Activated naive CD4-positive, alpha-beta T cell treated with anti-CD3 and anti-CD28 coated beads for 36 hours (primary cell): Measurements from ENCODE around the gene PLXNA4. TPM values are rescaled to one million over a fixed set of nuclear protein-coding genes. Genes with fewer than 3 reads are reported as not detected.
"Not testable (repeated sequence)": the region's sequence is repeated elsewhere in the genome, so short reads cannot be mapped to it uniquely, and the experiment has no call there.

Experiments
- CTCF ChIA-PET: fragments of 350-600 bp; sonication (Branson Sonifier 250); formaldehyde crosslinking; loops from one replicate; lab custom pipeline; 2021; ENCODE audit warnings: antibody characterized with exemption; lab: Charles Lee
- DNase-seq: peaks from one replicate; pipeline ENCODE4 v3.0.0-alpha.2; 2020
- H3K27ac Mint-ChIP-seq: one replicate; pipeline ENCODE4 v1.8.0; 2021; ENCODE audit warnings: mild to moderate bottlenecking, mixed read lengths
- H3K27me3 Mint-ChIP-seq: one replicate; pipeline ENCODE4 v1.8.0; 2021; ENCODE audit warnings: low read depth, mixed read lengths
- H3K36me3 Mint-ChIP-seq: one replicate; pipeline ENCODE4 v1.8.0; 2021; ENCODE audit warnings: low read depth, mixed read lengths
- H3K4me1 Mint-ChIP-seq: one replicate; pipeline ENCODE4 v1.8.0; 2021; ENCODE audit warnings: low read depth, mixed read lengths
- H3K4me3 Mint-ChIP-seq: one replicate; pipeline ENCODE4 v1.8.0; 2021; ENCODE audit warnings: mild to moderate bottlenecking, moderate library complexity, mixed read lengths
- H3K9me3 Mint-ChIP-seq: one replicate; pipeline ENCODE4 v1.8.0; 2021; ENCODE audit warnings: mixed read lengths
- intact Hi-C: fragments of 100-400 bp; cut with micrococcal nuclease; formaldehyde crosslinking; loops from one replicate; pipeline ENCODE4 v1.15.1; 2023
- total RNA-seq, 2 experiments: library from RNA; stranded (reverse); gene quantifications; one replicate each; pipeline ENCODE4 v1.2.3, GENCODE V29; 2021

The PLXNA4 gene
- total RNA-seq, 2 experiments from 2014 or later: 0.02 to 0.05 TPM

- CTCF ChIA-PET: interaction anchor here (0.6 to 2.5 kb wide), 5 partner anchors 163 to 373 kb away, joined by 3 to 32 read pairs (median 6); no protein-coding TSS in a partner anchor
- H3K27ac Mint-ChIP-seq: no peak overlapping the region
Observed at GRCh38 chr7:132394283-132395198, 181.7 kb downstream of the PLXNA4 start.

GRCh38 chr7:132393789-132394261 is 182.4 kb downstream of the PLXNA4 start:
- CTCF ChIA-PET: interaction anchor here (0.6 to 2.5 kb wide), 5 partner anchors 164 to 374 kb away, joined by 3 to 32 read pairs (median 6); no protein-coding TSS in a partner anchor
- Mint-ChIP-seq H3K27me3 (peaks cover 2% of the 10 kb centered on the region), H3K4me1 (peaks cover 5% of the 10 kb centered on the region), H3K27ac (no peak overlapping the region), H3K9me3 (no peaks in the 10 kb centered on the region), H3K4me3 (no peak overlapping the region), H3K36me3 (no peaks in the 10 kb centered on the region)
- intact Hi-C loops: loop anchor here (1.0 to 10.0 kb wide), 5 partner anchors 91 to 1041 kb away; no protein-coding TSS in a partner anchor
- no peak for DNase-seq

More at GRCh38 chr7:132394283-132395198, 181.7 kb downstream of the PLXNA4 start:
- no peaks in the 10 kb centered on the region for H3K9me3 Mint-ChIP-seq
- DNase-seq: peak; percentile 43
- peaks cover 5% of the 10 kb centered on the region for H3K4me1 Mint-ChIP-seq
- peaks cover 2% of the 10 kb centered on the region for H3K27me3 Mint-ChIP-seq
- H3K4me3 Mint-ChIP-seq: no peak overlapping the region
- H3K36me3 Mint-ChIP-seq: no peaks in the 10 kb centered on the region
- intact Hi-C loops: loop anchor here (1.0 to 10.0 kb wide), 6 partner anchors 77 to 1040 kb away; no protein-coding TSS in a partner anchor

GRCh38 chr7:132392713-132393112 is 183.6 kb downstream of the PLXNA4 start:
- intact Hi-C loops: loop anchor here (5.0 to 10.0 kb wide), 2 partner anchors 705 to 1042 kb away; no protein-coding TSS in a partner anchor
- CTCF ChIA-PET: interaction anchor here (2.5 kb wide), 1 partner anchor 187 kb away, joined by 32 read pairs; no protein-coding TSS in a partner anchor
- Mint-ChIP-seq H3K36me3 (no peaks in the 10 kb centered on the region), H3K4me3 (no peak overlapping the region), H3K27me3 (peaks cover 2% of the 10 kb centered on the region), H3K27ac (no peak overlapping the region), H3K9me3 (no peaks in the 10 kb centered on the region), H3K4me1 (peaks cover 5% of the 10 kb centered on the region)
- no peak for DNase-seq

- CTCF ChIA-PET: no interaction called here
- H3K9me3 Mint-ChIP-seq: no peaks in the 10 kb centered on the region
- intact Hi-C loops: loop anchor here (5.0 to 10.0 kb wide), 2 partner anchors 703 to 1044 kb away; no protein-coding TSS in a partner anchor
- peaks cover 5% of the 10 kb centered on the region for H3K27me3 Mint-ChIP-seq
- H3K4me1 Mint-ChIP-seq: peaks cover 5% of the 10 kb centered on the region
- no peaks in the 10 kb centered on the region for H3K36me3 Mint-ChIP-seq
- no peak overlapping the region for H3K4me3 Mint-ChIP-seq
- no peak for DNase-seq
- H3K27ac Mint-ChIP-seq: no peak overlapping the region
Observed at GRCh38 chr7:132390705-132391104, 185.6 kb downstream of the PLXNA4 start.

GRCh38 chr7:132390049-132390448 is 186.2 kb downstream of the PLXNA4 start:
- H3K9me3 Mint-ChIP-seq, DNase-seq, H3K27me3 Mint-ChIP-seq, H3K4me3 Mint-ChIP-seq, CTCF ChIA-PET, H3K36me3 Mint-ChIP-seq, H3K27ac Mint-ChIP-seq, H3K4me1 Mint-ChIP-seq: not testable (repeated sequence)
- intact Hi-C loops: loop anchor here (5.0 to 10.0 kb wide), 2 partner anchors 703 to 1045 kb away; no protein-coding TSS in a partner anchor

- intact Hi-C loops: no loop called here
- CTCF ChIA-PET: no interaction called here
- no peaks in the 10 kb centered on the region for H3K4me1 Mint-ChIP-seq
- H3K9me3 Mint-ChIP-seq: no peaks in the 10 kb centered on the region
- H3K4me3 Mint-ChIP-seq: no peak overlapping the region
- no peaks in the 10 kb centered on the region for H3K36me3 Mint-ChIP-seq
- H3K27me3 Mint-ChIP-seq: peaks cover 5% of the 10 kb centered on the region
- DNase-seq: no peak
- no peak overlapping the region for H3K27ac Mint-ChIP-seq
Observed at GRCh38 chr7:132388688-132389087, 187.6 kb downstream of the PLXNA4 start.

- Mint-ChIP-seq H3K9me3 (no peaks in the 10 kb centered on the region), H3K4me3 (no peak overlapping the region), H3K27ac (no peak overlapping the region), H3K36me3 (no peaks in the 10 kb centered on the region), H3K27me3 (peaks cover 5% of the 10 kb centered on the region), H3K4me1 (no peaks in the 10 kb centered on the region)
- intact Hi-C loops: no loop called here
- CTCF ChIA-PET: interaction anchor here (1.2 kb wide), 1 partner anchor 193 kb away, joined by 6 read pairs; no protein-coding TSS in a partner anchor
- DNase-seq: no peak
Observed at GRCh38 chr7:132387596-132387995, 188.7 kb downstream of the PLXNA4 start.

- intact Hi-C loops: no loop called here
- no peaks in the 10 kb centered on the region for H3K36me3 Mint-ChIP-seq
- peaks cover 5% of the 10 kb centered on the region for H3K27me3 Mint-ChIP-seq
- H3K9me3 Mint-ChIP-seq: no peaks in the 10 kb centered on the region
- CTCF ChIA-PET: no interaction called here
- no peak overlapping the region for H3K4me3 Mint-ChIP-seq
- H3K4me1 Mint-ChIP-seq: no peaks in the 10 kb centered on the region
- DNase-seq: no peak
- no peak overlapping the region for H3K27ac Mint-ChIP-seq
Observed at GRCh38 chr7:132386201-132386681, 190.0 kb downstream of the PLXNA4 start.

- Mint-ChIP-seq H3K4me1 (no peaks in the 10 kb centered on the region), H3K4me3 (no peak overlapping the region), H3K36me3 (no peaks in the 10 kb centered on the region), H3K27ac (no peak overlapping the region), H3K27me3 (peaks cover 3% of the 10 kb centered on the region), H3K9me3 (no peaks in the 10 kb centered on the region)
- no peak for DNase-seq
- CTCF ChIA-PET: no interaction called here
- intact Hi-C loops: no loop called here
Observed at GRCh38 chr7:132383962-132384361, 192.3 kb downstream of the PLXNA4 start.

- Mint-ChIP-seq H3K9me3 (no peaks in the 10 kb centered on the region), H3K27ac (no peak overlapping the region), H3K36me3 (no peaks in the 10 kb centered on the region), H3K4me1 (no peaks in the 10 kb centered on the region), H3K27me3 (peaks cover 3% of the 10 kb centered on the region), H3K4me3 (no peak overlapping the region)
- CTCF ChIA-PET: interaction anchor here (0.6 kb wide), 1 partner anchor 939 kb away, joined by 3 read pairs; no protein-coding TSS in a partner anchor
- intact Hi-C loops: no loop called here
- DNase-seq: no peak
Observed at GRCh38 chr7:132381742-132382472, 194.4 kb downstream of the PLXNA4 start.

- Mint-ChIP-seq H3K9me3 (no peaks in the 10 kb centered on the region), H3K4me1 (no peaks in the 10 kb centered on the region), H3K27ac (no peak overlapping the region), H3K27me3 (no peaks in the 10 kb centered on the region), H3K36me3 (no peaks in the 10 kb centered on the region), H3K4me3 (no peak overlapping the region)
- no peak for DNase-seq
- intact Hi-C loops: no loop called here
- CTCF ChIA-PET: no interaction called here
Observed at GRCh38 chr7:132380059-132380458, 196.2 kb downstream of the PLXNA4 start.

- Mint-ChIP-seq H3K4me1 (no peaks in the 10 kb centered on the region), H3K9me3 (no peaks in the 10 kb centered on the region), H3K36me3 (no peaks in the 10 kb centered on the region), H3K27me3 (no peaks in the 10 kb centered on the region), H3K4me3 (no peak overlapping the region), H3K27ac (no peak overlapping the region)
- intact Hi-C loops: no loop called here
- DNase-seq: no peak
- CTCF ChIA-PET: no interaction called here
Observed at GRCh38 chr7:132379292-132379691, 197.0 kb downstream of the PLXNA4 start.
